Measurements from ENCODE around the gene CMTM3. TPM values are rescaled to one million over a fixed set of nuclear protein-coding genes. Genes with fewer than 3 reads are reported as not detected.

Gene CMTM3
- total and polyA plus RNA-seq, 5 experiments from 2014 or later, result 55.2 to 81.3 (median 76.1) TPM

- DNase-seq (no peak), ATAC-seq (no peak)
- no peak overlapping the region for H3K4me3 Mint-ChIP-seq
- H3K9me3 Mint-ChIP-seq, result no peaks in the 10 kb centered on the region
- POLR2A ChIA-PET, result interaction anchor here (1.2 kb wide), 1 partner anchor 17 kb away, joined by 4 read pairs; the partner anchor contains the start of gene CKLF
- H3K27ac Mint-ChIP-seq, result peak overlapping the region in 4 of 10 donors; percentile 3 to 46 (median 9)
- H3K36me3 Mint-ChIP-seq, result peaks cover 0 to 27% (median 10%) of the 10 kb centered on the region in 3 donors
- H3K4me1 Mint-ChIP-seq, result peaks cover 0 to 9% (median 2%) of the 10 kb centered on the region in 4 donors
- no peaks in the 10 kb centered on the region for H3K27me3 Mint-ChIP-seq
Observed at GRCh38 chr16:66569827-66570405, 34.6 kb upstream of the CMTM3 start.

- Mint-ChIP-seq H3K4me3 (no peak overlapping the region), H3K27me3 (peaks cover 0 to 5% (median under 1%) of the 10 kb centered on the region in 5 donors), H3K4me1 (peaks cover 0 to 11% (median 1%) of the 10 kb centered on the region in 4 donors), H3K9me3 (no peaks in the 10 kb centered on the region), H3K36me3 (peaks cover 0 to 6% (median 6%) of the 10 kb centered on the region in 3 donors), H3K27ac (peak overlapping the region in 3 of 10 donors; percentile 32 to 58 (median 34))
- ATAC-seq, result no peak
- DNase-seq, result no peak
- POLR2A ChIA-PET, result no interaction called here
Observed at GRCh38 chr16:66572356-66572755, 32.1 kb upstream of the CMTM3 start.

- Mint-ChIP-seq H3K4me1 (peaks cover 9 to 21% (median 10%) of the 10 kb centered on the region in 4 donors), H3K27me3 (peaks cover 1 to 19% (median 15%) of the 10 kb centered on the region in 5 donors), H3K27ac (no peak overlapping the region), H3K4me3 (no peak overlapping the region), H3K36me3 (no peaks in the 10 kb centered on the region), H3K9me3 (no peaks in the 10 kb centered on the region)
- POLR2A ChIA-PET, result interaction anchor here (1.0 kb wide), 1 partner anchor 30 kb away, joined by 6 read pairs; the partner anchor contains the start of gene CMTM3
- no peak for DNase-seq
- ATAC-seq, result no peak
Observed at GRCh38 chr16:66574081-66574480, 30.4 kb upstream of the CMTM3 start.

GRCh38 chr16:66574531-66574930 lies 30.0 kb upstream of the CMTM3 start:
- Mint-ChIP-seq H3K36me3 (no peaks in the 10 kb centered on the region), H3K27me3 (peaks cover 1 to 22% (median 18%) of the 10 kb centered on the region in 5 donors), H3K27ac (no peak overlapping the region), H3K9me3 (no peaks in the 10 kb centered on the region), H3K4me1 (peaks cover 9 to 23% (median 14%) of the 10 kb centered on the region in 4 donors), H3K4me3 (peak overlapping the region in 1 of 10 donors; percentile 38)
- POLR2A ChIA-PET, result interaction anchor here (1.0 to 2.4 kb wide), 2 partner anchors 29 to 30 kb away, joined by 6 read pairs; partner anchors contain the start of gene CMTM3
- DNase-seq (no peak), ATAC-seq (no peak)

GRCh38 chr16:66575060-66575459 lies 29.4 kb upstream of the CMTM3 start:
- Mint-ChIP-seq H3K9me3 (no peaks in the 10 kb centered on the region), H3K27me3 (peaks cover 4 to 27% (median 20%) of the 10 kb centered on the region in 5 donors), H3K36me3 (no peaks in the 10 kb centered on the region), H3K4me3 (no peak overlapping the region), H3K4me1 (peaks cover 10 to 25% (median 20%) of the 10 kb centered on the region in 4 donors), H3K27ac (no peak overlapping the region)
- POLR2A ChIA-PET, result interaction anchor here (1.0 to 2.4 kb wide), 3 partner anchors 11 to 29 kb away, joined by 3 to 6 read pairs (median 3); no protein-coding TSS in a partner anchor
- DNase-seq, result no peak
- ATAC-seq, result no peak

- Mint-ChIP-seq H3K4me3 (no peak overlapping the region), H3K9me3 (no peaks in the 10 kb centered on the region), H3K36me3 (no peaks in the 10 kb centered on the region), H3K27me3 (peaks cover 5 to 35% (median 32%) of the 10 kb centered on the region in 5 donors), H3K27ac (no peak overlapping the region), H3K4me1 (peaks cover 10 to 25% (median 22%) of the 10 kb centered on the region in 4 donors)
- ATAC-seq (no peak), DNase-seq (no peak)
- POLR2A ChIA-PET, result interaction anchor here (1.0 to 2.4 kb wide), 2 partner anchors 14 to 27 kb away, joined by 3 to 6 read pairs; no protein-coding TSS in a partner anchor
Observed at GRCh38 chr16:66576296-66576695, 28.2 kb upstream of the CMTM3 start.

- POLR2A ChIA-PET, result interaction anchor here (0.7 to 2.6 kb wide), 5 partner anchors 23 to 104 kb away, joined by 3 to 11 read pairs (median 3); partner anchors contain the start of gene CKLF
- ATAC-seq, result peak; percentile 63 to 79
- H3K27ac Mint-ChIP-seq, result peak within 1 kb of the TSS in 2 of 10 donors; percentile 62 to 67
- DNase-seq, result peak in 6 of 10 donors; percentile 12 to 41 (median 24)
- H3K27me3 Mint-ChIP-seq, result peaks cover 5 to 39% (median 32%) of the 10 kb centered on the region in 5 donors
- peaks cover 8 to 25% (median 20%) of the 10 kb centered on the region in 4 donors for H3K4me1 Mint-ChIP-seq
- no peaks in the 10 kb centered on the region for H3K9me3 Mint-ChIP-seq
- peak within 1 kb of the TSS; percentile 72 to 85 (median 76) for H3K4me3 Mint-ChIP-seq
- no peaks in the 10 kb centered on the region for H3K36me3 Mint-ChIP-seq
Observed at GRCh38 chr16:66578651-66579531, 25.6 kb upstream of the CMTM3 start, which contains the start of gene CMTM2. TSS of gene CMTM2 (plus strand) at chr16:66579463. CDS start at chr16:66579608, 145 bp downstream.

GRCh38 chr16:66580605-66581209 lies 23.8 kb upstream of the CMTM3 start:
- H3K36me3 Mint-ChIP-seq, result no peaks in the 10 kb centered on the region
- no peaks in the 10 kb centered on the region for H3K9me3 Mint-ChIP-seq
- peak overlapping the region in 3 of 10 donors; percentile 14 to 76 (median 20) for H3K4me3 Mint-ChIP-seq
- peaks cover 5 to 39% (median 32%) of the 10 kb centered on the region in 5 donors for H3K27me3 Mint-ChIP-seq
- POLR2A ChIA-PET, result interaction anchor here (2.6 kb wide), 1 partner anchor 29 kb away, joined by 11 read pairs; the partner anchor contains the start of gene CKLF
- DNase-seq (no peak), ATAC-seq (no peak)
- H3K27ac Mint-ChIP-seq, result no peak overlapping the region
- H3K4me1 Mint-ChIP-seq, result peaks cover 8 to 25% (median 21%) of the 10 kb centered on the region in 4 donors

- Mint-ChIP-seq H3K9me3 (no peaks in the 10 kb centered on the region), H3K4me3 (no peak overlapping the region), H3K36me3 (no peaks in the 10 kb centered on the region), H3K4me1 (peaks cover 8 to 28% (median 24%) of the 10 kb centered on the region in 4 donors), H3K27ac (no peak overlapping the region), H3K27me3 (peaks cover 5 to 41% (median 32%) of the 10 kb centered on the region in 5 donors)
- ATAC-seq (no peak), DNase-seq (no peak)
- POLR2A ChIA-PET, result interaction anchor here (1.3 kb wide), 1 partner anchor 23 kb away, joined by 4 read pairs; the partner anchor contains the start of gene CMTM3
Observed at GRCh38 chr16:66581246-66581952, 23.1 kb upstream of the CMTM3 start.

GRCh38 chr16:66585481-66586239 lies 18.8 kb upstream of the CMTM3 start:
- Mint-ChIP-seq H3K9me3 (no peaks in the 10 kb centered on the region), H3K27ac (peak overlapping the region in 3 of 10 donors; percentile 4 to 46 (median 14)), H3K36me3 (no peaks in the 10 kb centered on the region), H3K4me1 (peaks cover 13 to 42% (median 33%) of the 10 kb centered on the region in 4 donors), H3K4me3 (peak overlapping the region in 1 of 10 donors; percentile 11), H3K27me3 (peaks cover 0 to 13% (median 4%) of the 10 kb centered on the region in 5 donors)
- no peak for DNase-seq
- POLR2A ChIA-PET, result interaction anchor here (0.6 to 1.2 kb wide), 2 partner anchors 10 to 109 kb away, joined by 3 to 7 read pairs; no protein-coding TSS in a partner anchor
- ATAC-seq, result no peak

Data from naive thymus-derived CD8-positive, alpha-beta T cell (primary cell).